Liver (tissue), 9 donors: ENCODE results near the gene KSR2. TPM values are rescaled to one million over a fixed set of nuclear protein-coding genes. Genes with fewer than 3 reads are reported as not detected.

Source experiments
- DNase-seq: peaks from one replicate; pipeline ENCODE4 v3.0.0-alpha.2; 2017; ENCODE audit warnings: low spot score
- H3K27ac ChIP-seq, 2 donors: one replicate each; pipeline ENCODE4 v1.7.0; 2013; ENCODE audit warnings: inconsistent platforms in 2 of 2, low read length in 2 of 2, control low read depth in 1 of 2, low read depth in 1 of 2, mild to moderate bottlenecking in 1 of 2
- H3K27me3 ChIP-seq, 4 donors: one replicate each; pipeline versions ENCODE4 v1.6.1 to v1.7.0; 2013; ENCODE audit warnings: low read length in 3 of 4, inconsistent platforms in 1 of 4, mild to moderate bottlenecking in 1 of 4, moderate library complexity in 1 of 4; ENCODE audit not compliant: control insufficient read depth in 4 of 4, insufficient read depth in 4 of 4
- H3K36me3 ChIP-seq, 4 donors: one replicate each; pipeline versions ENCODE4 v1.6.1 to v1.7.0; 2013; ENCODE audit warnings: low read length in 3 of 4, mild to moderate bottlenecking in 3 of 4, low read depth in 1 of 4, moderate library complexity in 1 of 4; ENCODE audit not compliant: control insufficient read depth in 4 of 4, insufficient read depth in 3 of 4
- H3K4me1 ChIP-seq, 4 donors: one replicate each; pipeline versions ENCODE4 v1.6.1 to v1.7.0; 2013; ENCODE audit warnings: low read length in 3 of 4, mild to moderate bottlenecking in 3 of 4, moderate library complexity in 1 of 4; ENCODE audit not compliant: control insufficient read depth in 4 of 4, insufficient read depth in 4 of 4
- H3K4me3 ChIP-seq, 3 donors: one replicate each; pipeline versions ENCODE4 v1.6.1 to v1.7.0; 2013; ENCODE audit warnings: low read length in 3 of 3, control low read depth in 1 of 3, low read depth in 1 of 3, mild to moderate bottlenecking in 1 of 3
- H3K9ac ChIP-seq, 2 donors: one replicate each; pipeline ENCODE4 v1.7.0; 2013; ENCODE audit warnings: low read length in 2 of 2, mild to moderate bottlenecking in 2 of 2, moderate library complexity in 2 of 2, control low read depth in 1 of 2, low read depth in 1 of 2
- H3K9me3 ChIP-seq, 4 donors: one replicate each; pipeline versions ENCODE4 v1.6.1 to v1.7.0; 2013; ENCODE audit warnings: low read length in 3 of 4; ENCODE audit not compliant: control insufficient read depth in 4 of 4
- EGR1 ChIP-seq, 2 donors: IDR thresholded peaks; 2 replicates each; pipeline ENCODE4 v1.6.1; 2016 to 2018; ENCODE audit warnings: antibody characterized with exemption in 2 of 2, low read depth in 2 of 2
- FOXA1 ChIP-seq: IDR thresholded peaks from 2 replicates; pipeline ENCODE4 v1.6.1; 2016; ENCODE audit warnings: antibody characterized with exemption
- FOXA2 ChIP-seq: IDR thresholded peaks from 2 replicates; pipeline ENCODE4 v1.6.1; 2016; ENCODE audit warnings: antibody characterized with exemption
- GABPA ChIP-seq, 2 donors: IDR thresholded peaks in 1 of 2; conservative IDR thresholded peaks in 1 of 2; 2 replicates each; pipeline ENCODE4 v1.6.1; 2016; ENCODE audit warnings: antibody characterized with exemption in 2 of 2, mild to moderate bottlenecking in 1 of 2, moderate library complexity in 1 of 2
- HNF4A ChIP-seq, 2 donors: conservative IDR thresholded peaks; 2 replicates each; pipeline ENCODE4 v1.6.1; 2016; ENCODE audit warnings: antibody characterized with exemption in 2 of 2, mild to moderate bottlenecking in 2 of 2
- JUND ChIP-seq, 2 donors: IDR thresholded peaks; 2 replicates each; pipeline ENCODE4 v1.6.1; 2016; ENCODE audit warnings: antibody characterized with exemption in 2 of 2
- NR2F2 ChIP-seq: IDR thresholded peaks from 2 replicates; pipeline ENCODE4 v1.6.1; 2016; ENCODE audit warnings: antibody characterized with exemption
- RXRA ChIP-seq, 2 donors: IDR thresholded peaks; 2 replicates each; pipeline ENCODE4 v1.6.1; 2017 to 2018; ENCODE audit warnings: antibody characterized with exemption in 2 of 2, mild to moderate bottlenecking in 1 of 2
- TAF1 ChIP-seq: conservative IDR thresholded peaks from 2 replicates; pipeline ENCODE4 v1.6.1; 2016; ENCODE audit warnings: antibody characterized with exemption, mild to moderate bottlenecking
- YY1 ChIP-seq: IDR thresholded peaks from 2 replicates; pipeline ENCODE4 v1.6.1; 2016; ENCODE audit warnings: antibody characterized with exemption, mild to moderate bottlenecking
- WGBS: extraction: QIAGEN DNeasy Blood & Tissue Kit; methylation state at CpG from one replicate; pipeline ENCODE4 v1.1.7; 2013; 5-methylcytosine and 5-hydroxymethylcytosine counted together
- polyA plus RNA-seq, 2 donors: library from polyadenylated mRNA; stranded (reverse) in 1 of 2; unstranded in 1 of 2; fragments of 200-250 nt in 1 of 2; fragments of >200 nt in 1 of 2; fragmentation: Nextera tagmentation in 1 of 2; extraction: Ambion mirVana in 1 of 2; gene quantifications; one replicate each; pipeline versions ENCODE4 v1.2.1 to v1.2.3, GENCODE V29; 2013 to 2015
- total RNA-seq, 2 donors: library from RNA; depleted of rRNA; stranded (reverse); fragments of >200 nt; gene quantifications; one replicate each; pipeline ENCODE4 v1.2.3, GENCODE V29; 2014
- TF ChIP-seq, protein P1 (sequence below): IDR thresholded peaks from 2 replicates; pipeline ENCODE4 v1.6.1; 2016; ENCODE audit warnings: antibody characterized with exemption
- TF ChIP-seq, protein P2 (sequence below): IDR thresholded peaks from 2 replicates; pipeline ENCODE4 v1.6.1; 2016; ENCODE audit warnings: antibody characterized with exemption
- TF ChIP-seq, protein P3 (sequence below): IDR thresholded peaks from 2 replicates; pipeline ENCODE4 v1.6.1; 2016; ENCODE audit warnings: antibody characterized with exemption, mild to moderate bottlenecking
- TF ChIP-seq, protein P4 (sequence below): IDR thresholded peaks from 2 replicates; pipeline ENCODE4 v1.6.1; 2016; ENCODE audit warnings: antibody characterized with exemption
- donor health status: healthy.
- donor health status: healthy.
- donor health status: healthy.
- donor health status: healthy.
- donor health status: healthy.

KSR2 gene
- total and polyA plus RNA-seq, 4 donors: under 0.01 to 0.02 (median under 0.01) TPM; not detected in 1

DNA sequence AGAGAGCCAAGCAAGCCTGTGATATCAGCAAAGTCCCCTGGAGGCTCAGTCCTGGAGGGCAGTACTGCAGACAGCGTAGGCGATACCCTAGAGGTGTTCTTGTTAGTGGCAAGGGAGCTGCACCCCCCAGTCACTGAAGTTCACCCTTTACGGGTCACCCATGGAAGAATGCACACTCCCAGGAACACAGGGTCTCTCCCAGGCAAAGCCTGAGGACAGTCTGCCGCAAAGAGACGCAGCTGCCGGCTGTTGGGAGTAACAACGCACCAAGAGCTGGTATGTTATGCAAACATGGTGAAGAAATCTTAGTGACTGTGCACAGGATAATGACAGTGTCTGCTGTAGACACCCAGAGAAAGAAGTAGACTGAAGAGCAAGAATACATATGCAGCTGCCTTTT, 563.9 kb downstream of the KSR2 start:
- Histone ChIP-seq H3K27me3 (no peaks in the 10 kb centered on the region), H3K9me3 (peaks cover 0 to 1% (median 0%) of the 10 kb centered on the region in 4 donors), H3K4me3 (no peak overlapping the region), H3K4me1 (peaks cover 7 to 15% (median 8%) of the 10 kb centered on the region in 4 donors), H3K36me3 (no peaks in the 10 kb centered on the region), H3K9ac (no peak overlapping the region), H3K27ac (no peak overlapping the region)
- TF ChIP-seq GABPA (IDR thresholded peaks at IDR 0.05 in 1 of 2, conservative IDR thresholded peaks at IDR 0.05 in 1 of 2): no peak
- TF ChIP-seq, protein P1, sequence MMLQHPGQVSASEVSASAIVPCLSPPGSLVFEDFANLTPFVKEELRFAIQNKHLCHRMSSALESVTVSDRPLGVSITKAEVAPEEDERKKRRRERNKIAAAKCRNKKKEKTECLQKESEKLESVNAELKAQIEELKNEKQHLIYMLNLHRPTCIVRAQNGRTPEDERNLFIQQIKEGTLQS: no peak
- TF ChIP-seq YY1: no peak
- no peak for TF ChIP-seq FOXA2
- TF ChIP-seq HNF4A (conservative IDR thresholded peaks at IDR 0.05): no peak
- no peak for TF ChIP-seq RXRA (IDR thresholded peaks at IDR 0.05)
- TF ChIP-seq NR2F2: no peak
- WGBS: 82% methylated on average over 7 of the region's 7 CpGs
- DNase-seq: no peak

DNA sequence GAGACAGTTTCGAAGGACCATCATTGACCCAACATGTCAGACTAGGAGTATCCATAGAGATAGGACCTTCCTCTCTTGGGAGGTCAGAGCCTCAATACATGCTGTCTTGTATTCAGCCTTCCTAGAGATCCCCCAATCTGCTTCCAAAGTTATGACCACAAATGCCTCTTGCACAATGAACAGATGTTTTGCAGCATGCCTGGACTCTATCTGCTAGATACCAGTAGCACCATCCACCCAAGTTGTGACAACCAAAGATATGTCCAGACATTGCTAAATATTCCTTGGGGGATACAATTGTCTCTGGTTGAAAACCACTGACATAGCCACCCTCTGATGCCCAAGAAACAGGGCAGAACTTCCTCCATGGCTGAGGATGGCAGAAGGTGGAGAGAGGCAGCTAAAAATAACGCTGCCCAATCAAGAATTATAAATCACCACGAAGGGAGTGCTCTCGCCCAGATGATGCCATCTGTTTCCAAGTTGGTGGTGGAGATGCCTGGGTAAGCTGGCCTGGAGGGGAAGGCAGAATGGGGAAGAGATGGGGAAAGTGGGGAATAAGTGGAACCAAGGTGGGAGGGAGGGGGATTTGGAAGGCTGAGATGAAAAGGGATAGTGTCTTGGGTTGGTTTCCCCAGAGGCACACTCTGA, 564.5 kb downstream of the KSR2 start:
- DNase-seq: no peak
- Histone ChIP-seq H3K9ac (no peak overlapping the region), H3K4me1 (peaks cover 7 to 15% (median 8%) of the 10 kb centered on the region in 4 donors), H3K27me3 (no peaks in the 10 kb centered on the region), H3K9me3 (peaks cover 0 to 1% (median 0%) of the 10 kb centered on the region in 4 donors), H3K27ac (no peak overlapping the region), H3K4me3 (no peak overlapping the region), H3K36me3 (no peaks in the 10 kb centered on the region)
- WGBS: 84% methylated on average over 4 of the region's 4 CpGs
- TF ChIP-seq, protein P1: no peak
- no peak for TF ChIP-seq JUND (IDR thresholded peaks at IDR 0.05)
- TF ChIP-seq TAF1: no peak
- TF ChIP-seq FOXA2: no peak

DNA sequence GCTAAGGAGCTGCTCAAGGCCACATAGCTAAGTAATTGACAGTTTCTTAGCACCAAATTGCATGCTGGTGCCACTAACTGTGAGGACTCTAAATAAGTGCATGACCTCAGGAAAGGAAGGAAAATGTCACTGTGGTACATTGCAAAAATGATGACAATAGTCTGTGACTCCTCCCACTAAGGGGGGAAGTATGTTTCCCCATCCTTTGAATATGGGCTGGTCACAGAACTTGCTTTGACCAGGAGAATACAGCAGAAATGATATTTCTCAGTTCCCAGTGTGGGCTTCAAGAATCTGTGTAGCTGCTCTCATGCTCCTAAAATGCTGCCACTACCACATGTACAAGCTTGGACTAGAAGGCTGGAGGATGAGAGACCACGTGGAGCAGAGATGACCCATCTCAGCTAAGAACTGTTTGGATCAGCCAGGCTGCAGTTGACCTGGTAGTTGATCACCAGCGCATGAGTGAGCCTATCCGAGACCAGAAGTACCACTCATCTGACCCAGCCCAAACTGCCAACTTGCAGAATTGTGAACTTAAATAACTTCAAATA, 565.1 kb downstream of the KSR2 start:
- no peak overlapping the region for H3K4me3 ChIP-seq
- no peaks in the 10 kb centered on the region for H3K27me3 ChIP-seq
- H3K4me1 ChIP-seq: peaks cover 5 to 14% (median 8%) of the 10 kb centered on the region in 4 donors
- no peak overlapping the region for H3K9ac ChIP-seq
- H3K27ac ChIP-seq: no peak overlapping the region
- no peaks in the 10 kb centered on the region for H3K36me3 ChIP-seq
- 86% methylated on average over 3 of the region's 3 CpGs for WGBS
- H3K9me3 ChIP-seq: peaks cover 0 to 1% (median 0%) of the 10 kb centered on the region in 4 donors
- TF ChIP-seq GABPA (IDR thresholded peaks at IDR 0.05 in 1 of 2, conservative IDR thresholded peaks at IDR 0.05 in 1 of 2) (no peak), RXRA (IDR thresholded peaks at IDR 0.05) (no peak), FOXA2 (no peak), JUND (IDR thresholded peaks at IDR 0.05) (no peak), YY1 (no peak), NR2F2 (no peak), HNF4A (conservative IDR thresholded peaks at IDR 0.05) (no peak), EGR1 (IDR thresholded peaks at IDR 0.05; ENCODE audit: low read depth in 2 of 2) (no peak), FOXA1 (no peak)
- TF ChIP-seq, protein P1: no peak
- TF ChIP-seq, protein P2, sequence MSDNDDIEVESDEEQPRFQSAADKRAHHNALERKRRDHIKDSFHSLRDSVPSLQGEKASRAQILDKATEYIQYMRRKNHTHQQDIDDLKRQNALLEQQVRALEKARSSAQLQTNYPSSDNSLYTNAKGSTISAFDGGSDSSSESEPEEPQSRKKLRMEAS: no peak
- TF ChIP-seq, protein P3, sequence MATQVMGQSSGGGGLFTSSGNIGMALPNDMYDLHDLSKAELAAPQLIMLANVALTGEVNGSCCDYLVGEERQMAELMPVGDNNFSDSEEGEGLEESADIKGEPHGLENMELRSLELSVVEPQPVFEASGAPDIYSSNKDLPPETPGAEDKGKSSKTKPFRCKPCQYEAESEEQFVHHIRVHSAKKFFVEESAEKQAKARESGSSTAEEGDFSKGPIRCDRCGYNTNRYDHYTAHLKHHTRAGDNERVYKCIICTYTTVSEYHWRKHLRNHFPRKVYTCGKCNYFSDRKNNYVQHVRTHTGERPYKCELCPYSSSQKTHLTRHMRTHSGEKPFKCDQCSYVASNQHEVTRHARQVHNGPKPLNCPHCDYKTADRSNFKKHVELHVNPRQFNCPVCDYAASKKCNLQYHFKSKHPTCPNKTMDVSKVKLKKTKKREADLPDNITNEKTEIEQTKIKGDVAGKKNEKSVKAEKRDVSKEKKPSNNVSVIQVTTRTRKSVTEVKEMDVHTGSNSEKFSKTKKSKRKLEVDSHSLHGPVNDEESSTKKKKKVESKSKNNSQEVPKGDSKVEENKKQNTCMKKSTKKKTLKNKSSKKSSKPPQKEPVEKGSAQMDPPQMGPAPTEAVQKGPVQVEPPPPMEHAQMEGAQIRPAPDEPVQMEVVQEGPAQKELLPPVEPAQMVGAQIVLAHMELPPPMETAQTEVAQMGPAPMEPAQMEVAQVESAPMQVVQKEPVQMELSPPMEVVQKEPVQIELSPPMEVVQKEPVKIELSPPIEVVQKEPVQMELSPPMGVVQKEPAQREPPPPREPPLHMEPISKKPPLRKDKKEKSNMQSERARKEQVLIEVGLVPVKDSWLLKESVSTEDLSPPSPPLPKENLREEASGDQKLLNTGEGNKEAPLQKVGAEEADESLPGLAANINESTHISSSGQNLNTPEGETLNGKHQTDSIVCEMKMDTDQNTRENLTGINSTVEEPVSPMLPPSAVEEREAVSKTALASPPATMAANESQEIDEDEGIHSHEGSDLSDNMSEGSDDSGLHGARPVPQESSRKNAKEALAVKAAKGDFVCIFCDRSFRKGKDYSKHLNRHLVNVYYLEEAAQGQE: no peak
- TF ChIP-seq, protein P4, sequence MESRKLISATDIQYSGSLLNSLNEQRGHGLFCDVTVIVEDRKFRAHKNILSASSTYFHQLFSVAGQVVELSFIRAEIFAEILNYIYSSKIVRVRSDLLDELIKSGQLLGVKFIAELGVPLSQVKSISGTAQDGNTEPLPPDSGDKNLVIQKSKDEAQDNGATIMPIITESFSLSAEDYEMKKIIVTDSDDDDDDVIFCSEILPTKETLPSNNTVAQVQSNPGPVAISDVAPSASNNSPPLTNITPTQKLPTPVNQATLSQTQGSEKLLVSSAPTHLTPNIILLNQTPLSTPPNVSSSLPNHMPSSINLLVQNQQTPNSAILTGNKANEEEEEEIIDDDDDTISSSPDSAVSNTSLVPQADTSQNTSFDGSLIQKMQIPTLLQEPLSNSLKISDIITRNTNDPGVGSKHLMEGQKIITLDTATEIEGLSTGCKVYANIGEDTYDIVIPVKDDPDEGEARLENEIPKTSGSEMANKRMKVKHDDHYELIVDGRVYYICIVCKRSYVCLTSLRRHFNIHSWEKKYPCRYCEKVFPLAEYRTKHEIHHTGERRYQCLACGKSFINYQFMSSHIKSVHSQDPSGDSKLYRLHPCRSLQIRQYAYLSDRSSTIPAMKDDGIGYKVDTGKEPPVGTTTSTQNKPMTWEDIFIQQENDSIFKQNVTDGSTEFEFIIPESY: no peak
- no peak for DNase-seq
